GM21367 (cell line): Measurements from ENCODE around the gene TRIM2.

Experiments used
- ATAC-seq: cut with Tn5 transposase; IDR thresholded peaks from one replicate; pipeline ENCODE4 v1.9.1; 2021; ENCODE audit not compliant: unreplicated experiment

Gene TRIM2

GRCh38 chr4:153324046-153324445, 119.8 kb downstream of the TRIM2 start:
- ATAC-seq: no peak

GRCh38 chr4:153325558-153325957, 121.3 kb downstream of the TRIM2 start:
- no peak for ATAC-seq

- no peak for ATAC-seq
These were observed 122.3 kb downstream of the TRIM2 start for GRCh38 chr4:153326513-153326912.

GRCh38 chr4:153327247-153327646, 123.0 kb downstream of the TRIM2 start:
- ATAC-seq: no peak

- ATAC-seq: no peak
These were observed 128.7 kb downstream of the TRIM2 start for GRCh38 chr4:153332936-153333335.

- ATAC-seq: no peak
These were observed 129.6 kb downstream of the TRIM2 start for GRCh38 chr4:153333874-153334273.

- no peak for ATAC-seq
These were observed 131.4 kb downstream of the TRIM2 start for GRCh38 chr4:153335665-153336064.

- ATAC-seq: no peak
These were observed 133.4 kb downstream of the TRIM2 start for GRCh38 chr4:153337686-153338085.

- no peak for ATAC-seq
These were observed 137.4 kb downstream of the TRIM2 start for GRCh38 chr4:153341575-153342090.

- ATAC-seq: no peak
These were observed 138.7 kb downstream of the TRIM2 start for GRCh38 chr4:153342751-153343552.

- ATAC-seq: peak; percentile 76
These were observed 140.1 kb downstream of the TRIM2 start, which contains the start of gene MND1 for GRCh38 chr4:153344131-153345011. Gene MND1, plus strand, starts transcription at chr4:153344688. Its CDS starts 50 bp downstream, at chr4:153344738.

GRCh38 chr4:153345012-153345981, 141.1 kb downstream of the TRIM2 start:
- ATAC-seq: peak; percentile 31

- ATAC-seq: no peak
These were observed 141.8 kb downstream of the TRIM2 start for GRCh38 chr4:153346031-153346430.

GRCh38 chr4:153346563-153346962, 142.3 kb downstream of the TRIM2 start:
- ATAC-seq: no peak

GRCh38 chr4:153347117-153347516, 142.9 kb downstream of the TRIM2 start:
- no peak for ATAC-seq

- ATAC-seq: no peak
These were observed 143.8 kb downstream of the TRIM2 start for GRCh38 chr4:153348006-153348405.

- no peak for ATAC-seq
These were observed 145.1 kb downstream of the TRIM2 start for GRCh38 chr4:153349206-153349805.

- ATAC-seq: no peak
These were observed 157.9 kb downstream of the TRIM2 start for GRCh38 chr4:153362184-153362583.

- ATAC-seq: no peak
These were observed 159.8 kb downstream of the TRIM2 start for GRCh38 chr4:153364061-153364460.

GRCh38 chr4:153365003-153365402, 160.8 kb downstream of the TRIM2 start:
- no peak for ATAC-seq
